Thyroid gland (tissue), 4 donors: Measurements from ENCODE around the gene OR51Q1. TPM values are rescaled to one million over a fixed set of nuclear protein-coding genes. Genes with fewer than 3 reads are reported as not detected.

Experiments used
- DNase-seq, 2 donors: peaks; one replicate each; pipeline ENCODE4 v3.0.0-alpha.2; 2019
- H3K27ac ChIP-seq, 3 donors: fragments of 200-600 bp; sonication (generic); 1 replicate in 2 of 3; 2 replicates in 1 of 3; pipeline ENCODE4 v1.5.1; 2016 to 2019; ENCODE audit warnings: mild to moderate bottlenecking in 1 of 3, moderate library complexity in 1 of 3
- H3K27me3 ChIP-seq: fragments of 200-600 bp; sonication (generic); one replicate; pipeline ENCODE4 v1.5.1; 2019
- H3K36me3 ChIP-seq, 2 donors: fragments of 200-600 bp; sonication (generic); one replicate each; pipeline ENCODE4 v1.5.1; 2016 to 2019
- H3K4me1 ChIP-seq, 2 donors: fragments of 200-600 bp; sonication (generic); one replicate each; pipeline ENCODE4 v1.5.1; 2017 to 2019
- H3K4me3 ChIP-seq, 3 donors: fragments of 200-600 bp; sonication (generic); replicated peaks in 1 of 3; 1 replicate in 2 of 3; 2 replicates in 1 of 3; pipeline ENCODE4 v1.5.1; 2016; ENCODE audit warnings: mild to moderate bottlenecking in 1 of 3
- H3K9me3 ChIP-seq: fragments of 200-600 bp; sonication (generic); one replicate; pipeline ENCODE4 v1.5.1; 2017
- POLR2A ChIP-seq, 2 donors: fragments of 450-650 bp; IDR thresholded peaks; one replicate each; pipeline ENCODE4 v1.6.1; 2017; ENCODE audit warnings: antibody characterized with exemption in 2 of 2, mild to moderate bottlenecking in 2 of 2, moderate library complexity in 1 of 2
- WGBS, 2 donors: methylation state at CpG; one replicate each; pipeline ENCODE4 v1.1.5; 2017; 5-methylcytosine and 5-hydroxymethylcytosine counted together
- intact Hi-C: fragments of 100-400 bp; cut with DNase I; formaldehyde crosslinking; loops from one replicate; pipeline ENCODE4 v1.15.1; 2023
- total RNA-seq, 4 donors: library from RNA; depleted of rRNA; stranded (reverse); fragments of >200 nt; gene quantifications; one replicate each; pipeline ENCODE4 v1.2.3, GENCODE V29; 2016
- TF ChIP-seq, protein P1 (sequence below), 6 experiments: fragments of 200-600 bp in 3 of 6; fragments of 450-650 bp in 3 of 6; sonication (generic) in 3 of 6; IDR thresholded peaks; one replicate each; pipeline ENCODE4 v1.5.1; 2016 to 2019; ENCODE audit warnings: antibody characterized with exemption in 6 of 6, mild to moderate bottlenecking in 2 of 6, inconsistent platforms in 1 of 6, moderate library complexity in 1 of 6

The OR51Q1 gene
- total RNA-seq, 4 donors from 2014 or later, result not detected

- Histone ChIP-seq H3K9me3 (no peaks in the 10 kb centered on the region), H3K27ac (no peak within 1 kb of the TSS), H3K36me3 (no peaks in the 10 kb centered on the region), H3K4me3 (no peak within 1 kb of the TSS), H3K27me3 (no peaks in the 10 kb centered on the region), H3K4me1 (no peaks in the 10 kb centered on the region)
- 29 to 45% methylated on average over 2 of the region's 2 CpGs for WGBS, 2 donors
- intact Hi-C loops, result no loop called here
- TF ChIP-seq, protein P1, sequence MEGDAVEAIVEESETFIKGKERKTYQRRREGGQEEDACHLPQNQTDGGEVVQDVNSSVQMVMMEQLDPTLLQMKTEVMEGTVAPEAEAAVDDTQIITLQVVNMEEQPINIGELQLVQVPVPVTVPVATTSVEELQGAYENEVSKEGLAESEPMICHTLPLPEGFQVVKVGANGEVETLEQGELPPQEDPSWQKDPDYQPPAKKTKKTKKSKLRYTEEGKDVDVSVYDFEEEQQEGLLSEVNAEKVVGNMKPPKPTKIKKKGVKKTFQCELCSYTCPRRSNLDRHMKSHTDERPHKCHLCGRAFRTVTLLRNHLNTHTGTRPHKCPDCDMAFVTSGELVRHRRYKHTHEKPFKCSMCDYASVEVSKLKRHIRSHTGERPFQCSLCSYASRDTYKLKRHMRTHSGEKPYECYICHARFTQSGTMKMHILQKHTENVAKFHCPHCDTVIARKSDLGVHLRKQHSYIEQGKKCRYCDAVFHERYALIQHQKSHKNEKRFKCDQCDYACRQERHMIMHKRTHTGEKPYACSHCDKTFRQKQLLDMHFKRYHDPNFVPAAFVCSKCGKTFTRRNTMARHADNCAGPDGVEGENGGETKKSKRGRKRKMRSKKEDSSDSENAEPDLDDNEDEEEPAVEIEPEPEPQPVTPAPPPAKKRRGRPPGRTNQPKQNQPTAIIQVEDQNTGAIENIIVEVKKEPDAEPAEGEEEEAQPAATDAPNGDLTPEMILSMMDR (IDR thresholded peaks at IDR 0.05), result no peak
- TF ChIP-seq POLR2A (IDR thresholded peaks at IDR 0.05), result no peak
- DNase-seq, result no peak
Measured at GRCh38 chr11:5441414-5441813, 19.5 kb downstream of the OR51Q1 start, which contains the start of gene OR51I1. TSS of gene OR51I1 (minus strand) at chr11:5441514. CDS start at chr11:5441514, 0 bp downstream.

GRCh38 chr11:5443835-5444393 is 22.0 kb downstream of the OR51Q1 start:
- TF ChIP-seq POLR2A (IDR thresholded peaks at IDR 0.05), result no peak
- TF ChIP-seq, protein P1 (IDR thresholded peaks at IDR 0.05), result no peak
- no peaks in the 10 kb centered on the region for H3K36me3 ChIP-seq
- intact Hi-C loops, result no loop called here
- no peak overlapping the region for H3K27ac ChIP-seq
- no peak for DNase-seq
- H3K4me1 ChIP-seq, result no peaks in the 10 kb centered on the region
- no peak overlapping the region for H3K4me3 ChIP-seq
- WGBS, 2 donors, result 37 to 73% methylated on average over 2 of the region's 2 CpGs
- H3K9me3 ChIP-seq, result no peaks in the 10 kb centered on the region
- no peaks in the 10 kb centered on the region for H3K27me3 ChIP-seq

DNA sequence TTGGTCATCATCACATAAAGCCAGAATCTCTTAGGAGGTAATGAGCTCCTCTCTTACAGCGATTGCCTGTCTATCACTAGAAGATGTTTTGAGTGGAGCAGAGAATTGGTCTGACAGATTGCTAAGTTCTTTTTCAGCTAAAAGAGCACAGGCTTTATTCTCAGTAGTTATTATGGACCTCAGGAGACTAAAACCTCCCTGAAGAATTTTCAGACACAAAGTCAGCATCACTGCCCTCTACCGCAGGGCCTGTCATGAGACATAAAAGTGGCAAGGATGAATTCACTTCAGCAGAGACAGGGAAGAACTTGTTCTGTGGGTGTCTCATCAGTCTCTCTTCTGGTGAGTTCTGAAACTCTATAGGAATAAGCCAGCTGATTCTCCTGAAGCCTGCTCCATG is 27.1 kb downstream of the OR51Q1 start, which contains the start of gene OR51I2:
TSS of gene OR51I2 (plus strand) at position 301 of the 400 bp plus-strand sequence. CDS start 4,166 bp downstream, outside the sequence.
- no peak within 1 kb of the TSS for H3K4me3 ChIP-seq
- H3K36me3 ChIP-seq, result no peaks in the 10 kb centered on the region
- 85 to 89% methylated on average over 2 of the region's 2 CpGs for WGBS, 2 donors
- no peak for TF ChIP-seq POLR2A (IDR thresholded peaks at IDR 0.05)
- TF ChIP-seq, protein P1 (IDR thresholded peaks at IDR 0.05), result no peak
- intact Hi-C loops, result no loop called here
- no peak for DNase-seq
- no peaks in the 10 kb centered on the region for H3K27me3 ChIP-seq
- H3K4me1 ChIP-seq, result no peaks in the 10 kb centered on the region
- no peak within 1 kb of the TSS for H3K27ac ChIP-seq
- H3K9me3 ChIP-seq, result no peaks in the 10 kb centered on the region

DNA sequence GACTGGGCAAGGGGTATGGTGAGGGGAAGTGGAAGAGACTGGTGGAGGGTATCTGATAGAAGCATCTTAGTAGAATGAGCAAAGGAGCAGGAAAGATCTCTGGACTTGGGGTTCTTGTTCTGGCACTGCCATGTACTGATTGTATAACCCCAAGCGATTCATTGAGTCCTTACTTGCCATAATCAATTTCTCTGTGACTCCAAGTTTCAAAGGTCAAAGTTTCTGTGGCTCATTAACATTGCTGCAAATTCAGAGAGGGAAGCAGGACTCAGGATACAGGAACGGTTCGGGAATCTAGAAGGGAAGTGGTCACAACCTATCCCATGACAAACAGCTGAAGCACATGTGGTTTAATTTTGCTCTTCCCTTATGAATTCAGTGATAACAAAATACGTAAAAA is 27.5 kb downstream of the OR51Q1 start:
- Histone ChIP-seq H3K9me3 (no peaks in the 10 kb centered on the region), H3K4me1 (no peaks in the 10 kb centered on the region), H3K27ac (no peak overlapping the region), H3K27me3 (no peaks in the 10 kb centered on the region), H3K36me3 (no peaks in the 10 kb centered on the region), H3K4me3 (no peak overlapping the region)
- intact Hi-C loops, result no loop called here
- WGBS, 2 donors, result 86 to 88% methylated on average over 4 of the region's 4 CpGs
- TF ChIP-seq, protein P1 (IDR thresholded peaks at IDR 0.05), result no peak
- no peak for TF ChIP-seq POLR2A (IDR thresholded peaks at IDR 0.05)
- no peak for DNase-seq

- Histone ChIP-seq H3K36me3 (no peaks in the 10 kb centered on the region), H3K9me3 (no peaks in the 10 kb centered on the region), H3K4me1 (no peaks in the 10 kb centered on the region), H3K27me3 (no peaks in the 10 kb centered on the region), H3K27ac (no peak overlapping the region), H3K4me3 (no peak overlapping the region)
- intact Hi-C loops, result no loop called here
- WGBS, 2 donors, result 90 to 91% methylated on average over 7 to 14 of the region's 14 CpGs
- TF ChIP-seq, protein P1 (IDR thresholded peaks at IDR 0.05), result no peak
- TF ChIP-seq POLR2A (IDR thresholded peaks at IDR 0.05), result no peak
- DNase-seq, result no peak
Measured at GRCh38 chr11:5460983-5461621, 39.2 kb downstream of the OR51Q1 start.
